HepG2 (cell line): Measurements from ENCODE around the gene TEX19. TPM values are rescaled to one million over a fixed set of nuclear protein-coding genes. Genes with fewer than 3 reads are reported as not detected.

Source experiments
- ADNP ChIP-seq: sonication (generic); formaldehyde crosslinking; IDR thresholded peaks from 2 replicates; pipeline ENCODE4 v1.4.0; 2020; ENCODE audit warnings: missing genetic modification reagents
- ARID2 ChIP-seq: sonication (generic); formaldehyde crosslinking; IDR thresholded peaks from 2 replicates; pipeline ENCODE4 v1.8.1; 2022; ENCODE audit warnings: mild to moderate bottlenecking, missing genetic modification reagents, borderline replicate concordance
- ARID4A ChIP-seq: sonication (generic); formaldehyde crosslinking; IDR thresholded peaks from 2 replicates; pipeline ENCODE4 v1.5.0; 2020; ENCODE audit warnings: mild to moderate bottlenecking, missing genetic modification reagents, borderline replicate concordance
- EZH2 ChIP-seq: conservative IDR thresholded peaks from 2 replicates; pipeline ENCODE4 v1.6.1; 2012; ENCODE audit warnings: mild to moderate bottlenecking, low read depth, low read length, moderate library complexity
- JUN ChIP-seq: sonication (generic); formaldehyde crosslinking; IDR thresholded peaks from 2 replicates; pipeline ENCODE4 v1.4.0; 2020; ENCODE audit warnings: mild to moderate bottlenecking, missing genetic modification reagents
- MAFG ChIP-seq: sonication (generic); formaldehyde crosslinking; IDR thresholded peaks from 2 replicates; pipeline ENCODE4 v1.5.1; 2020; ENCODE audit warnings: mild to moderate bottlenecking, missing genetic modification reagents
- NCOA5 ChIP-seq: sonication (generic); formaldehyde crosslinking; IDR thresholded peaks from 2 replicates; pipeline ENCODE4 v1.4.0; 2020; ENCODE audit warnings: missing genetic modification reagents
- PAWR ChIP-seq: sonication (generic); formaldehyde crosslinking; IDR thresholded peaks from 2 replicates; pipeline ENCODE4 v1.4.0; 2020; ENCODE audit warnings: missing genetic modification reagents, mild to moderate bottlenecking, borderline replicate concordance
- POLR2AphosphoS5 ChIP-seq: IDR thresholded peaks from 2 replicates; pipeline ENCODE4 v1.6.1; 2012; ENCODE audit warnings: low read depth, low read length
- YEATS4 ChIP-seq: sonication (generic); formaldehyde crosslinking; IDR thresholded peaks from 2 replicates; pipeline ENCODE4 v1.4.0; 2020; ENCODE audit warnings: missing genetic modification reagents, borderline replicate concordance
- ZBTB26 ChIP-seq: IDR thresholded peaks from 2 replicates; pipeline ENCODE4 v1.6.1; 2016; ENCODE audit warnings: missing compliant biosample characterization, missing genetic modification reagents, borderline replicate concordance
- ZNF17 ChIP-seq: sonication (generic); formaldehyde crosslinking; IDR thresholded peaks from 2 replicates; pipeline ENCODE4 v1.5.0; 2020; ENCODE audit warnings: mild to moderate bottlenecking, missing genetic modification reagents
- ZNF329 ChIP-seq: sonication (generic); formaldehyde crosslinking; IDR thresholded peaks from 2 replicates; pipeline ENCODE4 v1.9.0; 2021; ENCODE audit warnings: low read depth, mild to moderate bottlenecking, missing genetic modification reagents
- ZNF503 ChIP-seq: sonication (generic); formaldehyde crosslinking; IDR thresholded peaks from 2 replicates; pipeline ENCODE4 v1.4.0; 2020; ENCODE audit warnings: missing genetic modification reagents
- ZNF740 ChIP-seq: sonication (generic); formaldehyde crosslinking; IDR thresholded peaks from 2 replicates; pipeline ENCODE4 v1.4.0; 2020; ENCODE audit warnings: missing genetic modification reagents
- ZNF781 ChIP-seq: sonication (generic); formaldehyde crosslinking; IDR thresholded peaks from 2 replicates; pipeline ENCODE4 v1.5.1; 2020; ENCODE audit warnings: borderline replicate concordance, mild to moderate bottlenecking, missing genetic modification reagents; ENCODE audit errors: not compliant biosample characterization
- ZNF800 ChIP-seq: sonication (generic); formaldehyde crosslinking; IDR thresholded peaks from 2 replicates; pipeline ENCODE4 v1.4.0; 2020; ENCODE audit warnings: missing genetic modification reagents
- ZNF878 ChIP-seq: sonication (generic); formaldehyde crosslinking; IDR thresholded peaks from 2 replicates; pipeline ENCODE4 v1.8.1; 2023; ENCODE audit warnings: mild to moderate bottlenecking, missing genetic modification reagents, moderate library complexity
- ZSCAN22 ChIP-seq: sonication (generic); formaldehyde crosslinking; IDR thresholded peaks from 2 replicates; pipeline ENCODE4 v1.4.0; 2020; ENCODE audit warnings: mild to moderate bottlenecking, missing genetic modification reagents
- polyA plus RNA-seq, 8 experiments: library from polyadenylated mRNA; depleted of rRNA in 3 of 8; stranded (reverse) in 7 of 8; unstranded in 1 of 8; fragments of >200 nt; fragmentation: Illumina TruSeq in 4 of 8; extraction: Trizol in 4 of 8; gene quantifications; 2 replicates each; pipeline versions ENCODE4 v1.2.1 to v1.2.3, GENCODE V29; 2011 to 2016; ENCODE audit warnings: low read depth in 4 of 8, missing spikeins in 1 of 8, mixed read lengths in 1 of 8; ENCODE audit not compliant: insufficient read depth in 1 of 8
- total RNA-seq, 5 experiments: library from RNA; depleted of rRNA; stranded (reverse); fragments of >200 nt; fragmentation: Illumina TruSeq; extraction: Trizol; gene quantifications; 2 replicates each; pipeline ENCODE4 v1.2.3, GENCODE V29; 2016; ENCODE audit warnings: low read depth in 1 of 5

Gene TEX19
- total and polyA plus RNA-seq, 2 of the 13 experiments (the other 11 are each of a cell fraction or from before 2014, with no cell fraction given) = 1.3 to 6.0 TPM

GRCh38 chr17:82320140-82320840 lies 38.8 kb upstream of the TEX19 start (continued):
- TF ChIP-seq POLR2AphosphoS5 (no peak; the same call in 1 of the 2 replicates), ZNF781 (CRISPR knock-in tag) (no peak), EZH2 (no peak), ARID4A (0 out of 2 replicates have a peak, but pooled peaks have one; percentile 59), MAFG (CRISPR knock-in tag) (no peak), PAWR (CRISPR knock-in tag) (no peak), JUN (CRISPR knock-in tag) (0 out of 2 replicates have a peak, but pooled peaks have one; percentile 2), YEATS4 (peak; percentile 54; the same call in 1 of the 2 replicates), ZBTB26 (CRISPR knock-in tag) (0 out of 2 replicates have a peak, but pooled peaks have one; percentile 32), ADNP (CRISPR knock-in tag) (peak; percentile 78; the same call in 1 of the 2 replicates), ZNF329 (CRISPR knock-in tag) (0 out of 2 replicates have a peak, but pooled peaks have one; percentile 40), ZSCAN22 (CRISPR knock-in tag) (no peak), ZNF800 (CRISPR knock-in tag) (no peak), ZNF740 (CRISPR knock-in tag) (0 out of 2 replicates have a peak, but pooled peaks have one; percentile 21), ZNF878 (CRISPR knock-in tag) (no peak), ARID2 (CRISPR knock-in tag) (no peak), NCOA5 (CRISPR knock-in tag) (no peak), ZNF17 (CRISPR knock-in tag) (no peak), ZNF503 (CRISPR knock-in tag) (no peak)
